GM21723 (cell line): ENCODE results near the gene MACF1.

ENCODE experiments used
- ATAC-seq: cut with Tn5 transposase; IDR thresholded peaks from one replicate; pipeline ENCODE4 v1.9.1; 2021; ENCODE audit warnings: mild to moderate bottlenecking, moderate library complexity; ENCODE audit not compliant: unreplicated experiment

MACF1 gene

GRCh38 chr1:39410915-39411436 is 206.5 kb downstream of the MACF1 start:
- no peak for ATAC-seq

GRCh38 chr1:39411526-39412478 is 207.3 kb downstream of the MACF1 start:
- ATAC-seq = no peak

GRCh38 chr1:39412892-39413291 is 208.4 kb downstream of the MACF1 start:
- ATAC-seq = no peak

GRCh38 chr1:39413902-39414528 is 209.5 kb downstream of the MACF1 start:
- no peak for ATAC-seq

- ATAC-seq = no peak
Observed at GRCh38 chr1:39415553-39415952, 211.1 kb downstream of the MACF1 start.

GRCh38 chr1:39416609-39417008 is 212.1 kb downstream of the MACF1 start:
- ATAC-seq = no peak

- no peak for ATAC-seq
Observed at GRCh38 chr1:39418236-39418635, 213.7 kb downstream of the MACF1 start.

GRCh38 chr1:39420493-39420892 is 216.0 kb downstream of the MACF1 start:
- no peak for ATAC-seq

GRCh38 chr1:39422614-39423013 is 218.1 kb downstream of the MACF1 start:
- ATAC-seq = no peak

- no peak for ATAC-seq
Observed at GRCh38 chr1:39425151-39425550, 220.7 kb downstream of the MACF1 start.

- ATAC-seq = no peak
Observed at GRCh38 chr1:39425634-39426033, 221.1 kb downstream of the MACF1 start.

GRCh38 chr1:39426346-39426745 is 221.9 kb downstream of the MACF1 start:
- ATAC-seq = no peak

GRCh38 chr1:39427374-39427773 is 222.9 kb downstream of the MACF1 start:
- ATAC-seq = no peak

- no peak for ATAC-seq
Observed at GRCh38 chr1:39427912-39428311, 223.4 kb downstream of the MACF1 start.

GRCh38 chr1:39431927-39432326 is 227.4 kb downstream of the MACF1 start:
- ATAC-seq = no peak

- ATAC-seq = no peak
Observed at GRCh38 chr1:39434797-39435395, 230.4 kb downstream of the MACF1 start.

- ATAC-seq = no peak
Observed at GRCh38 chr1:39435597-39435996, 231.1 kb downstream of the MACF1 start.

- no peak for ATAC-seq
Observed at GRCh38 chr1:39436842-39437241, 232.3 kb downstream of the MACF1 start.

GRCh38 chr1:39438042-39438441 is 233.5 kb downstream of the MACF1 start:
- no peak for ATAC-seq

- ATAC-seq = no peak
Observed at GRCh38 chr1:39440856-39441255, 236.4 kb downstream of the MACF1 start.

- no peak for ATAC-seq
Observed at GRCh38 chr1:39441797-39442196, 237.3 kb downstream of the MACF1 start.

- no peak for ATAC-seq
Observed at GRCh38 chr1:39445573-39445972, 241.1 kb downstream of the MACF1 start.
